ENCODE data around the gene TMEM125. TPM values are rescaled to one million over a fixed set of nuclear protein-coding genes. Genes with fewer than 3 reads are reported as not detected.

The TMEM125 gene
- total and polyA plus RNA-seq, 9 of the 15 experiments (the other 6 are each of a cell fraction or from before 2014, with no cell fraction given) = 0.07 to 0.08 TPM; not detected in 7

DNA sequence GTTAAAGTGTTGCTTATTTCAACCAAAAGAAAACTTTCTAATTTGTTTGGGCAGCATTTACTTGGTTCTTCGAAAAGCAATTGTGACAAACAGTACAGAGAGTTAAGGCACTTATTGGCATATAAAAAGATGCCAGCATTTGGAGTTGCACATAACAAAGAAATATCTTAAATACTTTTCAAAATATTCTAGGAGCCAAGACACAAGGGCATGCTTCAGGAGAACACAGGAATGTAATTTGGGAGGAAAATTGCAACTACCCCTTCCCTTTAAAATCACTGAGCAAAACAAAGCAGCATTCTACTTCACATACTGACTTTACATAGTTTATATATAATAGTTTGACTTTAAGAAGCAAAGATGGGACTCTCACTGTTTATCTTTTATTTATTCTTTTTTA is 26.4 kb downstream of the TMEM125 start:
- ChIA-PET CTCF (ENCODE audit: low intra/inter-chr PET ratio) (no interaction called here), POLR2A (no interaction called here)
- peaks cover 6% of the 10 kb centered on the region; the same call in 1 of the 2 replicates for H4K20me1 ChIP-seq (replicated peaks; ENCODE audit: control insufficient read depth, insufficient read depth, low read length)
- no peak overlapping the region for H2AFZ ChIP-seq (ENCODE audit: low read depth, low read length)
- H3K27me3 ChIP-seq (ENCODE audit: control insufficient read depth in 2 of 2, insufficient read depth in 2 of 2, low read length in 2 of 2) = peaks cover 28 to 37% of the 10 kb centered on the region in 2 experiments; a peak in 4 of 5 replicates
- intact Hi-C loops (cut with micrococcal nuclease) (no loop called here), in situ Hi-C loops (cut with MboI) (no loop called here)
- H3K79me2 ChIP-seq (ENCODE audit: control insufficient read depth, insufficient read depth, low read length) = no peaks in the 10 kb centered on the region
- H3K27ac ChIP-seq (ENCODE audit: extremely low read depth, low read depth, low read length) = no peak overlapping the region
- H3K4me1 ChIP-seq (replicated peaks in 1 of 2; ENCODE audit: control insufficient read depth in 2 of 2, insufficient read depth in 2 of 2, low read length in 2 of 2) = 0 out of 5 replicates have a peak, but pooled peaks cover 0 to 3% of the 10 kb centered on the region in 2 experiments
- TF ChIP-seq ZNF764 (CRISPR knock-in tag; IDR thresholded peaks at IDR 0.05; ENCODE audit: low read depth) (no peak), ZFP30 (CRISPR knock-in tag; IDR thresholded peaks at IDR 0.05; ENCODE audit: borderline replicate concordance) (no peak), ZNF507 (tag; conservative IDR thresholded peaks at IDR 0.05) (no peak), THAP7 (CRISPR knock-in tag; IDR thresholded peaks at IDR 0.05) (no peak)
- ATAC-seq (no peak), FAIRE-seq (no peak), DNase-seq (ENCODE audit: extremely low read depth in 1 of 4, low spot score in 3 of 4) (no peak)
- no peaks in the 10 kb centered on the region for H3K36me3 ChIP-seq (ENCODE audit: control insufficient read depth, insufficient read depth, low read length)
- H3K9ac ChIP-seq (ENCODE audit: insufficient read depth in 1 of 2, low read depth in 2 of 2, low read length in 2 of 2) = no peak overlapping the region
- H3K4me2 ChIP-seq (ENCODE audit: insufficient read depth, low read length) = no peak overlapping the region
- no peaks in the 10 kb centered on the region for H3K9me1 ChIP-seq (ENCODE audit: control insufficient read depth, insufficient read depth, low read length)
- WGBS (ENCODE audit: insufficient coverage, low coverage, missing lambda C conversion rate) = 0% methylated on average over 1 of the region's 1 CpG
- BruUV-seq (replicated peaks) = no TSS peak
- no peaks in the 10 kb centered on the region for H3K9me3 ChIP-seq (replicated peaks; ENCODE audit: control insufficient read depth, insufficient read depth, low read depth, low read length)
- no peak overlapping the region for H3K4me3 ChIP-seq

GRCh38 chr1:43298055-43298454 is 28.3 kb downstream of the TMEM125 start:
- ChIA-PET CTCF (ENCODE audit: low intra/inter-chr PET ratio) (no interaction called here), POLR2A (interaction anchor here (0.6 kb wide), 1 partner anchor 759 kb away, joined by 3 read pairs; no protein-coding TSS in a partner anchor)

More at GRCh38 chr1:43298055-43298454, 28.3 kb downstream of the TMEM125 start:
- H3K9me3 ChIP-seq (replicated peaks; ENCODE audit: control insufficient read depth, insufficient read depth, low read depth, low read length) = no peaks in the 10 kb centered on the region
- H3K79me2 ChIP-seq (ENCODE audit: control insufficient read depth, insufficient read depth, low read length) = no peaks in the 10 kb centered on the region
- H3K4me3 ChIP-seq = no peak overlapping the region
- DNase-seq (ENCODE audit: extremely low read depth in 1 of 4, low spot score in 3 of 4) (no peak), FAIRE-seq (no peak), ATAC-seq (no peak)
- TF ChIP-seq ZNF12 (CRISPR knock-in tag; IDR thresholded peaks at IDR 0.05) (no peak), SRSF1 (IDR thresholded peaks at IDR 0.05; ENCODE audit: low read depth, low read length) (no peak), PTTG1 (tag; IDR thresholded peaks at IDR 0.05; ENCODE audit: low read depth) (no peak)
- TF ChIP-seq, protein P1, sequence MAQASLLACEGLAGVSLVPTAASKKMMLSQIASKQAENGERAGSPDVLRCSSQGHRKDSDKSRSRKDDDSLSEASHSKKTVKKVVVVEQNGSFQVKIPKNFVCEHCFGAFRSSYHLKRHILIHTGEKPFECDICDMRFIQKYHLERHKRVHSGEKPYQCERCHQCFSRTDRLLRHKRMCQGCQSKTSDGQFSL (CRISPR knock-in tag; IDR thresholded peaks at IDR 0.05) = no peak
- TF ChIP-seq, protein P1 (tag; IDR thresholded peaks at IDR 0.05) = no peak
- TF ChIP-seq, protein P2, sequence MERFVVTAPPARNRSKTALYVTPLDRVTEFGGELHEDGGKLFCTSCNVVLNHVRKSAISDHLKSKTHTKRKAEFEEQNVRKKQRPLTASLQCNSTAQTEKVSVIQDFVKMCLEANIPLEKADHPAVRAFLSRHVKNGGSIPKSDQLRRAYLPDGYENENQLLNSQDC (CRISPR knock-in tag; IDR thresholded peaks at IDR 0.05) = no peak
- TF ChIP-seq, protein P3, sequence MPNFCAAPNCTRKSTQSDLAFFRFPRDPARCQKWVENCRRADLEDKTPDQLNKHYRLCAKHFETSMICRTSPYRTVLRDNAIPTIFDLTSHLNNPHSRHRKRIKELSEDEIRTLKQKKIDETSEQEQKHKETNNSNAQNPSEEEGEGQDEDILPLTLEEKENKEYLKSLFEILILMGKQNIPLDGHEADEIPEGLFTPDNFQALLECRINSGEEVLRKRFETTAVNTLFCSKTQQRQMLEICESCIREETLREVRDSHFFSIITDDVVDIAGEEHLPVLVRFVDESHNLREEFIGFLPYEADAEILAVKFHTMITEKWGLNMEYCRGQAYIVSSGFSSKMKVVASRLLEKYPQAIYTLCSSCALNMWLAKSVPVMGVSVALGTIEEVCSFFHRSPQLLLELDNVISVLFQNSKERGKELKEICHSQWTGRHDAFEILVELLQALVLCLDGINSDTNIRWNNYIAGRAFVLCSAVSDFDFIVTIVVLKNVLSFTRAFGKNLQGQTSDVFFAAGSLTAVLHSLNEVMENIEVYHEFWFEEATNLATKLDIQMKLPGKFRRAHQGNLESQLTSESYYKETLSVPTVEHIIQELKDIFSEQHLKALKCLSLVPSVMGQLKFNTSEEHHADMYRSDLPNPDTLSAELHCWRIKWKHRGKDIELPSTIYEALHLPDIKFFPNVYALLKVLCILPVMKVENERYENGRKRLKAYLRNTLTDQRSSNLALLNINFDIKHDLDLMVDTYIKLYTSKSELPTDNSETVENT (CRISPR knock-in tag; IDR thresholded peaks at IDR 0.05) = no peak
- H2AFZ ChIP-seq (ENCODE audit: low read depth, low read length) = no peak overlapping the region
- 4% methylated on average over 1 of the region's 1 CpG for WGBS (ENCODE audit: insufficient coverage, low coverage, missing lambda C conversion rate)
- no peaks in the 10 kb centered on the region for H3K9me1 ChIP-seq (ENCODE audit: control insufficient read depth, insufficient read depth, low read length)
- no peak overlapping the region for H3K4me2 ChIP-seq (ENCODE audit: insufficient read depth, low read length)
- H3K36me3 ChIP-seq (ENCODE audit: control insufficient read depth, insufficient read depth, low read length) = no peaks in the 10 kb centered on the region
- H3K4me1 ChIP-seq (replicated peaks in 1 of 2; ENCODE audit: control insufficient read depth in 2 of 2, insufficient read depth in 2 of 2, low read length in 2 of 2) = 0 out of 5 replicates have a peak, but pooled peaks cover 0 to 3% of the 10 kb centered on the region in 2 experiments
- no peak overlapping the region for H3K9ac ChIP-seq (ENCODE audit: insufficient read depth in 1 of 2, low read depth in 2 of 2, low read length in 2 of 2)
- peaks cover 8% of the 10 kb centered on the region; the same call in 1 of the 2 replicates for H4K20me1 ChIP-seq (replicated peaks; ENCODE audit: control insufficient read depth, insufficient read depth, low read length)
- peaks cover 25 to 34% of the 10 kb centered on the region in 2 experiments; a peak in 4 of 5 replicates for H3K27me3 ChIP-seq (ENCODE audit: control insufficient read depth in 2 of 2, insufficient read depth in 2 of 2, low read length in 2 of 2)
- BruUV-seq (replicated peaks) = no TSS peak
- in situ Hi-C loops (cut with MboI) = no loop called here
- H3K27ac ChIP-seq (ENCODE audit: extremely low read depth, low read depth, low read length) = no peak overlapping the region
- intact Hi-C loops (cut with micrococcal nuclease) = no loop called here
